Right hindlimb (tissue), 1 donor: ENCODE results near the gene GAL3ST3.
A peak's percentile ranks its signal among the peaks of the same experiment; 100 is the strongest.
"Not testable (repeated sequence)": the region's sequence is repeated elsewhere in the genome, so short reads cannot be mapped to it uniquely, and the experiment has no call there.

Source experiments
- DNase-seq: peaks from one replicate; pipeline ENCODE4 v3.0.0-alpha.2; 2018

Gene GAL3ST3

DNA sequence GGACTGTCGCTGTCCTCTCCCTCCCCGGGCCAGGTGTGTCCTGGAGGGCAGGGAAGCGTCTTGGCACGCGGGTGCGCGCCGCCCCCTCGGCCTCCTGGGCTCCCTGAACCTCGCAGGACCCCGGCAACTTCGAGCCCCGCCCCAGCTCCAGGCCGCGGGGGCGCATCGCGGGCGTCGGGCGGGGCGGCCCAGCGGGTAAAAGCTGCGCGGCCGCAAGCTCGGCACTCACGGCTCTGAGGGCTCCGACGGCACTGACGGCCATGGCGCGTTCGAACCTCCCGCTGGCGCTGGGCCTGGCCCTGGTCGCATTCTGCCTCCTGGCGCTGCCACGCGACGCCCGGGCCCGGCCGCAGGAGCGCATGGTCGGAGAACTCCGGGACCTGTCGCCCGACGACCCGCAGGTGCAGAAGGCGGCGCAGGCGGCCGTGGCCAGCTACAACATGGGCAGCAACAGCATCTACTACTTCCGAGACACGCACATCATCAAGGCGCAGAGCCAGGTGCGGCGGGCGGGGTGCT, 37.1 kb downstream of the GAL3ST3 start, which contains the start of gene CST6:
CST6 (plus strand) TSS at position 224 of the 519 bp plus-strand sequence; CDS start at position 261, 37 bp downstream.
- DNase-seq: no peak

- no peak for DNase-seq
These were observed 37.6 kb downstream of the GAL3ST3 start for GRCh38 chr11:66011239-66011784.

DNA sequence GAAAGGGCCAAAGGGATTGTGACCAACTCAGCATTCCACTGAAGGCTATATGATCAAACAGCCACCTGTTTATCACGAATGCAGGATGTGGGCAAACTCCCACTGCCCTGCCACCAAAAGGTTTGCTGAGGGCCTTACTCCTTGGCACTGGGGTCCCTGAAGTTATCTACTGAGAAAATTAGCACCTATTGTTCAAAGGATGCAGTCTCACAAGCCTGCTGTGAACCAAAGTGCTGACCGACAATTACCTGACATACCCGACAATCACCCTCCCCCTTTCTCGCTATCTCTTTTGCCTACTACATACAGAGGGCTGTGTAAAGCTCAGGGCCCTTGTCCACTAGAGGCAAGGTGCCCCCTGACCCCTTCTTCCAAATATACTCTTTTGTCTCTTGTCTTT, 38.9 kb downstream of the GAL3ST3 start:
- not testable (repeated sequence) for DNase-seq

DNA sequence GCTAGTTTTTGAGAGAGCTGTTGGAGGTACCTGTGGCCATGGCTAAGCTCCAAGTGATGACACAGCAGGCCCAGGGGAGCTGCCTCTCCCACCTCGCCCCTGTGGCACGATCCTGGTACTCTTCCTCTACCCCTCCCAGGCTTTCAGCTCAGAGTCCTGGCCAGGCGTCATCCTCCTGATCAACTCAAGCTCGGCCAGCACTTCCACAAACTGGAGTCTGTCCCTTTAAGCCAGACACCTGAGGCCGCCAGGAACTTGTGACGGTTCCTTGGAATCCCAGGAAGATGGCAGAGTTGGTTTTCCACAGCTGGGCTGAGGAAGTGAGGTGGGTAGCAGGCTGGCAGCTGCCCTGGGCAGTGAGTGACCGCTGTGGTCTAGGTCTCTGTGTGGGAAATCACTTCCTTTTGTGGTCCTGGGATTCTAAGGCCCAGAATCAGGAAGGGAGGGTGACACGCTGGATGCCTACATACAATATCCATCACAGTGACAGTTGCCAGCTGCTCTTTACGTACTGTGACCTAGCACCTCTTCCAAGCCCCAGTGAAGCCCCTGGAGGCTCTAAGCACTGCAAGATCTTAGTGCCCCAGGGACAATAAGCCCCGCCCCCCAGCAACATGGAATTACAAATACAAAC, 40.4 kb downstream of the GAL3ST3 start:
- no peak for DNase-seq

GRCh38 chr11:66008095-66008467, 40.9 kb downstream of the GAL3ST3 start:
- no peak for DNase-seq

GRCh38 chr11:66007201-66007634, 41.7 kb downstream of the GAL3ST3 start:
- no peak for DNase-seq

- DNase-seq: no peak
These were observed 42.1 kb downstream of the GAL3ST3 start for GRCh38 chr11:66006891-66007176.

DNA sequence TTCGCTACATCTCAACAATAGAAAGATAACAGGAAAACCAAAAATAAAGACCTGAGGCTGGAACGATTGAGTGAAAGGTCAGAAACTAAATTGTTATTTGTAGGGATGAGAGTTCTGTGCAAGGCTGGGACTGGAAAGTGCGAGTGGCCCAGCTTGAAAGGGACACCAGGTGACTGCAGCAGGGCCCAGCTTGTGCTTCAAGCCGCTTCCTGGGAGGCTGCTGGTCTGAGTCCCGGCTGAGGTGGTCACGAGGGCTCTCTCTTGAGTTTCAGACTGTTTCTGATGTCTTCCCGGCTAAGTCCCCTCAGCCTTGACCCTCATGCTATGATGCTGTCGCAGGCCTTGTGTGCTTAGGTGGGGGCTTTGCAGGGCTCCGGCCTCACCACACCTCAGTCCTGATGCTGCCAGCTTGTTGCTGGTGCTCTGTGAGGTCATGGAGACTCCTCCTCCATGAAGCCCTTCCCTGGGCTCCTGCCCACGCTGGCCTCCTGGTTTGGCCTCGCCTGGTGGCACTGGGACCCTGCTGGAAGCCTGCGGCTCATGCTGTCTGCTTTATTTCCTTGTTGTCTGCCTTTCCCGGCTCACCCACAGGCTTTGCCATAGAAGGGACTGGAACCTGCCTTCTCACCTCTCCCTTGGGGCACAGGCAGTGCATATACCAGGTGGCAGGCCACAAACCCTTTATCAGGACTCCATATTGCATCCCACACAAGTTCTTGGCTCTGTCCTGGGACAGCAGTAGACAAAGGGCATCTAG, 42.6 kb downstream of the GAL3ST3 start:
- DNase-seq: no peak

DNA sequence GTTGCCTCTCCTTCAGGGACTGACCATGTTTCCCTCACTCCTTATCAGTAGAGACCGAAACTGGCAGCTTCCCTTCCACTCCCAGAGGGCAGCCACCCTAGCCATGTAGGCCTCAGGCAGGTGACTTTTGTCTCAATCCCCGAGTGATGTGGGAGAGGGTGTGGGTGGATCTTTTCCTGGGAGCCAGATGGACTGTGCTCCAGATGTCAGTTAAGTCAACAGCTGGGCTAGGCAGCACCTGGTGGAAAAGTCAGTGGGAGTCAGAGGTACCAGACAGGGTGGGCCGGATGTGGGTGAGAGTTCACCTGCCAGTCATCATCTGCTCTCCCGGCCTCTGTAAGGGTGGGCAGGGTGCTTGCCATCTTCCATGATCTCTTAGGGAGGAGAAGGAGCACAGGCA, 44.8 kb downstream of the GAL3ST3 start:
- DNase-seq: no peak

DNA sequence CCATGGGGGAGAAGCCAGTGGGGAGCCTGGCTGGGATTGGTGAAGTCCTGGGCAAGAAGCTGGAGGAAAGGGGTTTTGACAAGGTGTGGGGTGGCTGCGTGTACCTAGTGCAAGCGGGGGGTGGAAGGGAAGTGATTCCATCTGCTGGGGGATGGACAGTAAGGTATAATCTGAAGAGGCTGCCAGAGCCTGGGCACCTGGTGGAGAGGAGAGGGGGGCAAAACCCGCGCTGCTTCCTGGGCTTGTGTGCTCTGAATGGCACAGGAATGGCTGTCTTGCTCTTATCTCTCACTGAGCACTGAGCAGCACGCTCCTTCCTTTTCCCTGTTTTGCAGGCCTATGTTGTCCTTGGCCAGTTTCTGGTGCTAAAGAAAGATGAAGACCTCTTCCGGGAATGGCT, 45.7 kb downstream of the GAL3ST3 start:
- no peak for DNase-seq

DNA sequence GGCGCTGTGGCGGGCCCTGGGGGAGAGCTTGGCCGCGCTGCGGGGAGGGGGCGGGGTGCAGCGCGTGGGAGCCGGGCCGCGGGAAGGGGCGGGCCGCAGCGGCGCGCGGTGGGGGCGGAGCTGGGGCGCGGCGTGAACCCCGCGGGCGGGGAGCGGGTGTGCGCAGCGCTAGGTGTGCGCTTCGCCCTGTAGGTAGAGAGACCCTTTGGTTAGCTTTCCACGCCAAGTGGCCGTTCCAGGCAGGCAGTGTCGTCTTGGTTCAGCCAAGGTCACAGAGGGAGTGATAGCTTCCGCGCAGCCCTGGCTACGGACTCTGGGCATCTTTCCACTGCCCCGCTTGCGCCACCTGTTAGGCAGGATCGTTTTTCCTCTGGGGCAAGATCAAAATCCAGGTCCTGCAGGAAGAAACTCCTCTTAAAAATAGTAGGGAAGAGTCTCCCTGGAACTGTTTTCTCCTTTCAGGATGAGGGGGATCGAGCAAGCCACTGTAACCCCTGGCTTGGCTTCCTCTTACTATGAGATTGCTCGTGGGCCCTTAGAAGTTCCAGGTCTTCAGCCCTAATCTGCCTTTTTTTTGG, 46.2 kb downstream of the GAL3ST3 start:
- DNase-seq: peak; percentile 65

GRCh38 chr11:66001942-66002647, 46.9 kb downstream of the GAL3ST3 start, which contains the start of the genes BANF1 and EIF1AD:
BANF1 (plus strand) TSS chr11:66002503; CDS start chr11:66003251, 748 bp downstream.
EIF1AD (minus strand) TSS chr11:66002157; CDS start chr11:66000389, 1,768 bp downstream.
- peak; percentile 96 for DNase-seq

DNA sequence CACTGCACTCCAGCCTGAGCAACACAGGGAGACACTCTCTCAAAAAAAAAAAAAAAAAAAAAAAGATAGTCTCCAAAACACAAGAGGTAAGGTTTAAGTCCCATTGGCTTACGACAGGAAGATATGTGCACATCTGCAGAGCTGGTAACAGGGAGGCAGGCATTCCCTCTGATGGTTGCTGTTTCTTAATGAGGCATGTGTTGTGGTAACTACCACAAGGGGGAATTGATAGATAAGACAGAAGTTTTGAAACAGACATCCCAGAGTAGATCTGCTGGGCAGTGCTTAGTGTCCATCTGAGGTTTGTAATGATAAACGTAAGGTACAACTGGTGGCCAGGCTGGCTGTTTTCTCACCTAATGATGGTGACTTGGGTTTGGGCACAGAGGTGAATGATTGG, 51.7 kb downstream of the GAL3ST3 start:
- no peak for DNase-seq

- no peak for DNase-seq
These were observed 56.9 kb downstream of the GAL3ST3 start for GRCh38 chr11:65992056-65992455.
